ENCODE results near the gene POGK.
A peak's percentile ranks its signal among the peaks of the same experiment; 100 is the strongest.

The POGK gene

GRCh38 chr1:166874464-166874863 lies 35.2 kb downstream of the POGK start:
- no peaks in the 10 kb centered on the region for H3K36me3 ChIP-seq (ENCODE audit: control insufficient read depth in 2 of 2, insufficient read depth in 1 of 2, low read length in 2 of 2)
- no peak overlapping the region for H3K4me3 ChIP-seq (ENCODE audit: low read depth, low read length)
- ChIA-PET CTCF (interaction anchor here (0.6 to 0.7 kb wide), 2 partner anchors 178 to 187 kb away, joined by 4 read pairs; no protein-coding TSS in a partner anchor), POLR2A (interaction anchor here (2.8 kb wide), 1 partner anchor 36 kb away, joined by 21 read pairs; the partner anchor contains the start of gene POGK)
- H3K9me3 ChIP-seq (ENCODE audit: control insufficient read depth, insufficient read depth, low read depth, low read length): no peaks in the 10 kb centered on the region
- H3K4me1 ChIP-seq (ENCODE audit: control insufficient read depth, insufficient read depth, low read length): no peaks in the 10 kb centered on the region; the same call in 1 of the 2 replicates
- TF ChIP-seq GLIS1 (tag by site-specific recombination; IDR thresholded peaks at IDR 0.05) (peak; percentile 19; the same call in 1 of the 2 replicates), ZIC2 (tag by site-specific recombination; IDR thresholded peaks at IDR 0.05) (peak; percentile 41), KLF9 (tag by site-specific recombination; IDR thresholded peaks at IDR 0.05; ENCODE audit: low read depth) (peak; percentile 27; the same call in 1 of the 2 replicates), ZFP3 (tag by site-specific recombination; IDR thresholded peaks at IDR 0.05; ENCODE audit: low read depth) (no peak)
- H3K27ac ChIP-seq (ENCODE audit: extremely low read depth, low read depth, low read length): no peak overlapping the region

GRCh38 chr1:166875302-166875733 lies 36.0 kb downstream of the POGK start:
- POLR2A ChIA-PET: interaction anchor here (1.0 to 2.8 kb wide), 4 partner anchors 32 to 581 kb away, joined by 4 to 21 read pairs (median 6); partner anchors contain the start of gene POGK

GRCh38 chr1:166875734-166876539 lies 36.7 kb downstream of the POGK start, which contains the start of gene TADA1:
TADA1 (minus strand) TSS chr1:166876264; CDS start chr1:166876233, 31 bp downstream.
- CTCF ChIA-PET: interaction anchor here (0.7 to 1.5 kb wide), 4 partner anchors 30 to 183 kb away, joined by 3 to 6 read pairs (median 4); no protein-coding TSS in a partner anchor
- POLR2A ChIA-PET: interaction anchor here (0.5 to 2.8 kb wide), 7 partner anchors 29 to 580 kb away, joined by 3 to 21 read pairs (median 4); partner anchors contain the start of genes POGK and POU2F1
- Histone ChIP-seq H3K4me1 (ENCODE audit: control insufficient read depth, insufficient read depth, low read length) (no peaks in the 10 kb centered on the region), H3K9me3 (ENCODE audit: control insufficient read depth, insufficient read depth, low read depth, low read length) (no peaks in the 10 kb centered on the region), H3K36me3 (ENCODE audit: control insufficient read depth in 2 of 2, insufficient read depth in 1 of 2, low read length in 2 of 2) (no peaks in the 10 kb centered on the region), H3K27ac (ENCODE audit: extremely low read depth, low read depth, low read length) (peak within 1 kb of the TSS; percentile 79), H3K4me3 (ENCODE audit: low read depth, low read length) (peak within 1 kb of the TSS; percentile 81)
- peak; percentile 25; the same call in 1 of the 2 replicates for TF ChIP-seq ZSCAN4 (tag by site-specific recombination; IDR thresholded peaks at IDR 0.05)
- no peak; the same call in none of the 2 replicates for TF ChIP-seq PATZ1 (tag by site-specific recombination; IDR thresholded peaks at IDR 0.05)
- TF ChIP-seq ZNF76 (tag by site-specific recombination; IDR thresholded peaks at IDR 0.05; ENCODE audit: borderline replicate concordance, low read depth): 0 out of 2 replicates have a peak, but pooled peaks have one; percentile 55
- no peak for TF ChIP-seq ZNF626 (tag by site-specific recombination; IDR thresholded peaks at IDR 0.05)
- no peak for TF ChIP-seq ZNF184 (tag by site-specific recombination; IDR thresholded peaks at IDR 0.05)
- no peak for TF ChIP-seq ZNF830 (tag by site-specific recombination; IDR thresholded peaks at IDR 0.05; ENCODE audit: low read depth)

More at GRCh38 chr1:166875302-166875733, 36.0 kb downstream of the POGK start:
- TF ChIP-seq ZNF155 (tag by site-specific recombination; IDR thresholded peaks at IDR 0.05) (no peak), ZNF580 (tag by site-specific recombination; IDR thresholded peaks at IDR 0.05) (0 out of 2 replicates have a peak, but pooled peaks have one; percentile 10), ZNF280D (tag by site-specific recombination; IDR thresholded peaks at IDR 0.05) (0 out of 2 replicates have a peak, but pooled peaks have one; percentile 45), ZNF18 (tag by site-specific recombination; IDR thresholded peaks at IDR 0.05) (peak; percentile 54; the same call in 1 of the 2 replicates)
- Histone ChIP-seq H3K36me3 (ENCODE audit: control insufficient read depth in 2 of 2, insufficient read depth in 1 of 2, low read length in 2 of 2) (no peaks in the 10 kb centered on the region), H3K9me3 (ENCODE audit: control insufficient read depth, insufficient read depth, low read depth, low read length) (no peaks in the 10 kb centered on the region), H3K4me3 (ENCODE audit: low read depth, low read length) (peak overlapping the region; percentile 81), H3K4me1 (ENCODE audit: control insufficient read depth, insufficient read depth, low read length) (no peaks in the 10 kb centered on the region; the same call in 1 of the 2 replicates), H3K27ac (ENCODE audit: extremely low read depth, low read depth, low read length) (peak overlapping the region; percentile 79; the same call in 1 of the 2 replicates)
- CTCF ChIA-PET: interaction anchor here (0.7 to 1.5 kb wide), 3 partner anchors 30 to 182 kb away, joined by 3 to 4 read pairs (median 3); no protein-coding TSS in a partner anchor

Measured in HEK293 (cell line).